GM19397 (cell line): Measurements from ENCODE around the gene HOXD8.

Experiments used
- ATAC-seq: cut with Tn5 transposase; IDR thresholded peaks from one replicate; pipeline ENCODE4 v1.9.1; 2021; ENCODE audit warnings: mild to moderate bottlenecking, moderate library complexity; ENCODE audit not compliant: unreplicated experiment

HOXD8 gene

DNA sequence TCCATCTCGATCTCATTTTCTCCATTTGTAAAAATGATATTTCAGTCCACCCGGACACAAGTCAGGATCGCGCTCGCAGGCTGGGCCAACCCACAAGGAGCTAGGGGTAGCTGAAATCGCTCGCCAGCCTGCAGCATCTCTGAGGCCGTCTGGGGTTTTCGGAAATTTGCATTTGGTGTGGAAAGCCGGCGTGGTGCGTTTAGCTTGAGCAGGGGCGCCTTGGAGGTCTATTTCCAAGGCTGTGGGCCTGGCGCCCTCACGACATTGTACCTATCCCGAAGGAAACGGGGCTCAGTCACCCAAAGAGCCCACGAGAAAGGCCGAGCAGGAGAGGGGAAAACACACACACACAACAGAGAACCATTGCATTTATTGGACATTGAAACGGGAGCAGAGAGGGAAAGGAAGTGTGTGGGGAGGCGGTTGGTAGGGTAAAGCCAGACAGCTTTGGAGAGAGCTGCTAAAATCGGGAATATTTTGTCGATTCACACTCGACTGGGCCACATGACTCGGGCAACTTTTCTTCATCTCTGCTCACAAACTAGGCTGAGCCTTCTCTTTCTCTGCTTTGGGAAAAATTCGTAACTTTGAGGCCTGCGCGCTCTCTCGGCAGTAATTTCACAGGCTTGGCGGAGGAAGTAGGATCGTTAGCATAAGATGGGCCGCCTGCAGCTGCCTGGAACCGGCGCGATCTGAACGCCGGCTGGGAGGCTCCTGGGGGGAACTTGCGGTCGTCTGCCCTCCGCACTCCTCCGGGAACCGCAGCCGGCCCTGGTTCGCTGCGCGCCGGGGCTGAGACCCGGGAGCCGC lies 1.1 kb upstream of the HOXD8 start:
- ATAC-seq = no peak

GRCh38 chr2:176129813-176130146 lies 275 bp downstream of the HOXD8 start:
- no peak for ATAC-seq

- ATAC-seq = no peak
Observed at GRCh38 chr2:176130147-176130956, 847 bp downstream of the HOXD8 start.

GRCh38 chr2:176130957-176131847 lies 1.7 kb downstream of the HOXD8 start:
- no peak for ATAC-seq

- no peak for ATAC-seq
Observed at GRCh38 chr2:176131848-176132158, 2.3 kb downstream of the HOXD8 start.

GRCh38 chr2:176132205-176133171 lies 3.0 kb downstream of the HOXD8 start:
- no peak for ATAC-seq

DNA sequence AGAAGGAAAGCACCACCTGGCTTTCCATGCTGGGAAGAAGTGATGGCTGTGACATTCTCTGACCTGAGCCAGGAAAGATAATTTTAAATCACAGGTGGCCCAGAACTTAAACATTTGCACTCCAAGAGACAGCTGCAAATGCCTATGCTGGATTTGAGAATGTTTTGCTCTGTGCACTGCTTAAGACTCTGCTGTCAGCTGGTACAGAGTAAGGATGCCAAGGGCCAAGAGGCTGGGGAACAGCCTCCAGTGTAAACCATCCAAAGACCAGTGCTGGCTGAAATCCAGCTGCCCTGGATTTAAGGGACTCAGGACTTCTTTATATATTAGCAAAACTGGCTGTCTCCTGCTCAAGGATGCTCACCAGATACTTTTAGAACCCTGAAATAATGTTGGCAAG lies 3.9 kb downstream of the HOXD8 start:
- ATAC-seq = no peak

DNA sequence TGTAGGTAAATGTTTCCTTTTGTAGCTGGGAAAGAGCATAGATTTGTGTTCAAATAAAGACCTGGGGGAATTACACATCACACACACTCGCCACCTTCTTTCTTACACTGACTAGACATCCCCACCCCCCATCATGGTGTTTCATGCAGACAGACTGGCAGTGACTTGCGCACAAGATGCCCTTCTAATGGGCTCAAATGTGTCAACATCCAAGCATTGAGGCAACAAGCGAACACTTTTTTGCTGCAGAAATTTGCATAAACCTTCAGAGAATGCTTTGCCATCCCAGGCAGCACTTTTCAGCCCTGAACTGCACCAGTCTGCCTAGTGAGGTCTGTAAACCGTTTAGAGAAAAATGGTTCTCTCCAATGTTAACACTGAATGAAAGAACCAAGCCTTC lies 4.5 kb downstream of the HOXD8 start:
- no peak for ATAC-seq

DNA sequence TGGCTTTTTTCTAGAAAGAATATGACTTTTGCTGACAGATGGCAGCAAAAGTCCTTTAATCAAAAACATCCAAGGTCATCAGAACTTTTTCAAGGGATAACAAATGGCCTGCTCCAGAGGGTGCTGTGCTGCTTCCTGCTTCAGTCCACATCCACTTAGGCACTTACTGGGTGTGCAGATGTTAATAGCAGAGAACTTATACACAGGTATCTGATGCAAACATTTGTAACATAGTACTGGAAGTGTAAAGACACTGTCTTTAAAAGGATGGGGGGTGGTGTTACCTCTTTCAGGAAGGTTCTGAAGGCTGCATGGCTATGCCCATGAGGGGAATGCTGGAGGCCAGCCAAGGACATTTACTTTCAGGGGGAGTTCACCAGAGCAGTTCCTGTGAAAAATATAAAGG lies 5.5 kb downstream of the HOXD8 start:
- ATAC-seq = no peak

- no peak for ATAC-seq
Observed at GRCh38 chr2:176136374-176137251, 7.1 kb downstream of the HOXD8 start.

DNA sequence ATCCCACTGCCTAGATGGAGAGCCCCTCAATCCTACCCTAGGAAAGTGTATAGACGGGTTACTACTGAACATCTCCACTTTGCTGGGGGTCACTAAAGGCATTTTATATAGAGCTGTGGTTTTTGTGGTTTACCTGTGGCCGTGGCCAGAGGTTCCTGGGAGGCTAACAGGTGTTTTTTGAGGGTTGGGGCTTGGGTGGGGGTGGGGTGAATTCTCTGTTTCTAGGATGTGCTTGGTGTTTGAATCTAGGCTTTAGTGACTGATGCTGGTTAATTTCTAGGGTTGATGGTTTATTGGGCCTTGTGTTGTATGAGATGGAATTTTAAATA lies 7.7 kb downstream of the HOXD8 start:
- no peak for ATAC-seq

DNA sequence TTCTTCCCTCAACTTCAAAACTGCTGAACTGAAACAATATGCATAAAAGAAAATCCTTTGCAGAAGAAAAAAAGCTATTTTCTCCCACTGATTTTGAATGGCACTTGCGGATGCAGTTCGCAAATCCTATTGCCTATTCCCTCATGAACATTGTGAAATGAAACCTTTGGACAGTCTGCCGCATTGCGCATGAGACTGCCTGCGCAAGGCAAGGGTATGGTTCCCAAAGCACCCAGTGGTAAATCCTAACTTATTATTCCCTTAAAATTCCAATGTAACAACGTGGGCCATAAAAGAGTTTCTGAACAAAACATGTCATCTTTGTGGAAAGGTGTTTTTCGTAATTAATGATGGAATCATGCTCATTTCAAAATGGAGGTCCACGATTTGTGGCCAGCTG lies 8.4 kb downstream of the HOXD8 start:
- ATAC-seq = no peak

GRCh38 chr2:176138526-176138922 lies 9.0 kb downstream of the HOXD8 start:
- no peak for ATAC-seq

DNA sequence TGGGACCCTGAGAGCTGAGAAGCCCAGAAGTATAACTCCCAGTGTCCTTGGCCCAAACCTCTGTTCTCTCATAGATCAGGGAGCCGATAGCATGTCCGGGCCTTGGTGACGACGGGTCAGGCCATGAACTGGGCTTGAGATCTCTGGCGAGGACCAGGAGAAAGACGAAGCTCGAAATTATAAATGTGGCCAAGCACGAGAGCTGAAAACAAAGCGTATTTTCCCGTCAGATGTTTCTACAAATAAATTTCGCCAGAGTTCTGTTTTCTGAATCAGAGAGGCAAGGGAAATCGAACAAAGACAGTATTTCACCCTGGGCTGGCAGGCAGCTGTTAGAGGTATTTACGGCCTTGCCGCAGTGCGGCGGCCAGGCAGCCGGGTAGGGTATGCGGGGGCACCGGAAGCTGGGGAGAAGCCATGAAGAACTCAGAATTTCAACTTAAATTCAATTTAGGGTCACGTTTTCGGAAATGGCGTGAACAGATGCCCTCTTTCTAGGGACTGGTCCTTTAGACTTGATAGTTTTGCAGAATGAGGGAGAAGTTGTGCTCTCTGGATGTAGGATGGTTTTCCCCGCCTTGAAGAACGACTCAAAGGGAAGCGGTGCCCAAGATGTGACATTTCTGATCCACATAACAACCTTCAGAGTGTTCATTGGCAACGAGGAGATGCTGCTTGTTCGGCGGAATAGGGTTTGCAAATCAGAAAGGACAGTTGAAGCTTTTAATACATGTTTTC lies 9.6 kb downstream of the HOXD8 start:
- ATAC-seq = no peak

- no peak for ATAC-seq
Observed at GRCh38 chr2:176139661-176140512, 10.4 kb downstream of the HOXD8 start.

- ATAC-seq = peak; percentile 94
Observed at GRCh38 chr2:176140513-176141317, 11.2 kb downstream of the HOXD8 start.

GRCh38 chr2:176142281-176142680 lies 12.8 kb downstream of the HOXD8 start:
- ATAC-seq = no peak
